Fibroblast of the aortic adventitia (primary cell): ENCODE measurements around the gene CPB1. TPM values are rescaled to one million over a fixed set of nuclear protein-coding genes. Genes with fewer than 3 reads are reported as not detected.

ENCODE experiments used
- DNase-seq: peaks from one replicate; pipeline ENCODE4 v3.0.0-alpha.2; 2010; ENCODE audit warnings: low read depth
- H3K4me3 ChIP-seq: 2 replicates; pipeline ENCODE4 v1.5.1; 2011; ENCODE audit warnings: low read depth, mild to moderate bottlenecking, control low read depth, low read length, moderate library complexity
- total RNA-seq: library from RNA; depleted of rRNA; stranded (reverse); fragments of >200 nt; gene quantifications from 2 replicates; pipeline ENCODE4 v1.2.3, GENCODE V29; 2012; ENCODE audit warnings: low replicate concordance
- TF ChIP-seq, protein P1 (sequence below): IDR thresholded peaks from 2 replicates; pipeline ENCODE4 v1.5.1; 2011; ENCODE audit warnings: mild to moderate bottlenecking, low read length, control low read depth, inconsistent platforms; ENCODE audit not compliant: insufficient read depth

CPB1 gene
- total RNA-seq, 1 donor: 0.18 TPM

- TF ChIP-seq, protein P1, sequence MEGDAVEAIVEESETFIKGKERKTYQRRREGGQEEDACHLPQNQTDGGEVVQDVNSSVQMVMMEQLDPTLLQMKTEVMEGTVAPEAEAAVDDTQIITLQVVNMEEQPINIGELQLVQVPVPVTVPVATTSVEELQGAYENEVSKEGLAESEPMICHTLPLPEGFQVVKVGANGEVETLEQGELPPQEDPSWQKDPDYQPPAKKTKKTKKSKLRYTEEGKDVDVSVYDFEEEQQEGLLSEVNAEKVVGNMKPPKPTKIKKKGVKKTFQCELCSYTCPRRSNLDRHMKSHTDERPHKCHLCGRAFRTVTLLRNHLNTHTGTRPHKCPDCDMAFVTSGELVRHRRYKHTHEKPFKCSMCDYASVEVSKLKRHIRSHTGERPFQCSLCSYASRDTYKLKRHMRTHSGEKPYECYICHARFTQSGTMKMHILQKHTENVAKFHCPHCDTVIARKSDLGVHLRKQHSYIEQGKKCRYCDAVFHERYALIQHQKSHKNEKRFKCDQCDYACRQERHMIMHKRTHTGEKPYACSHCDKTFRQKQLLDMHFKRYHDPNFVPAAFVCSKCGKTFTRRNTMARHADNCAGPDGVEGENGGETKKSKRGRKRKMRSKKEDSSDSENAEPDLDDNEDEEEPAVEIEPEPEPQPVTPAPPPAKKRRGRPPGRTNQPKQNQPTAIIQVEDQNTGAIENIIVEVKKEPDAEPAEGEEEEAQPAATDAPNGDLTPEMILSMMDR: no peak
- H3K4me3 ChIP-seq: no peak overlapping the region
- DNase-seq: no peak
These were observed 35.7 kb upstream of the CPB1 start for GRCh38 chr3:148791920-148792319.

DNA sequence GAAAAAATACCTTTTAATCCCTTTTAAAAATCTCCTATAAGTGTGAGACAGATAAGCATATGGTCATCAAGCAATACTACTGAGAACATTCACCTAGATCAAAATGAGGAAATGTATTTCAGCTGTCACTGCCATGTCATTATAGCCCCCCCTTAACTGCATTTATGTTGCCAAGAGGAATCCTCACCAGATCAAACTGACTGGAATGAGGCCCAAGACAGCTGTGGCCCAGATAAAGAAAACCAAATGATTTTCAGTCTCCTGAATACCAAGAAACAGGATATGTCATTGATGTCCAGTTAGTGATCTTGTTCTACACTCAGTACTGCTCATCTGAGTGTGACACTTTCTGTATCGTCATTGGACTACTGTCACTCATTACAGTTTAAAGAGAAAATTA, 35.1 kb upstream of the CPB1 start:
- H3K4me3 ChIP-seq: no peak overlapping the region
- TF ChIP-seq, protein P1: no peak

DNA sequence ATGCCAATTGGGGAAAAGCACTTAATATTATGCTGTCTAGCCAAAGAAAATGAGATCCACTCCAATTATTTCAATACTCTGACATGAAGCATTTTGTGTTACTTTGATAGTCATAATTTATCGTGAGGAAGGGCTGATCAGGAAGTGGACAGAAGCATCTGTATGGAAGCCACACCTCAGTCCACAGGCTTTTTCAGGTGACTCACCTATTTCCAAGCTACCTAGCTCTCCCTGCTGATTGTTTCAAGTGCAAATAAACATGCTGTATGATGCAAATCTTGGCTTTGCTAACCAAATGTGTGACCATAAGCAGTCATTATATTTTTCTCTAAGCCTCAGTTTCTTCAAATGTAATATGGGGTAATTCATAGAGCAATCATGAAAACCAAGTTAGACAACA, 30.8 kb upstream of the CPB1 start:
- TF ChIP-seq, protein P1: no peak
- no peak overlapping the region for H3K4me3 ChIP-seq
- no peak for DNase-seq

More for the DNA sequence above, 35.1 kb upstream of the CPB1 start:
- no peak for DNase-seq

DNA sequence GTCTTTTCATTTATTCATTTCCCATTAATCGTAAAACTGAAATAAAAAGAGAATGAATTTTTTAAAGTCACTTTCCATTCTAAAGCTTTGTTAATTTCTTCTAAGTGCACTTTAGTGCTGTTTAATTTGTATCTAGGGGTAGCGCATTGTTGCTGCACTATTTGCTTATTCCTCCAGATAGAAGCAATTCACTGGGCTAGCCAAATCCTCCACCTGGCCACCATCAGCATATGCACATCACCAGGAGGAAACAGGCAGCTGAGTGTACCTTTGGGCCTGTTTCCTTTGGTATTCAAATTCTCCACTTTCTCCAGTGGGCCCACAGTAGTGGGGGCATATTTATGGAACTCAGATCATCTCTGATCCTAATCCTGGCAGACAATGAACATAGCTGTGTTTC, 29.8 kb upstream of the CPB1 start:
- H3K4me3 ChIP-seq: no peak overlapping the region
- DNase-seq: no peak
- TF ChIP-seq, protein P1: no peak

GRCh38 chr3:148800414-148800813, 27.2 kb upstream of the CPB1 start:
- TF ChIP-seq, protein P1: no peak
- no peak overlapping the region for H3K4me3 ChIP-seq
- no peak for DNase-seq

GRCh38 chr3:148809835-148810234, 17.8 kb upstream of the CPB1 start:
- H3K4me3 ChIP-seq: no peak overlapping the region
- no peak for DNase-seq
- TF ChIP-seq, protein P1: no peak
